Measurements from ENCODE around the gene HIGD1A. TPM values are rescaled to one million over a fixed set of nuclear protein-coding genes. Genes with fewer than 3 reads are reported as not detected.
"Not testable (repeated sequence)": the region's sequence is repeated elsewhere in the genome, so short reads cannot be mapped to it uniquely, and the experiment has no call there.

Gene HIGD1A
- polyA plus RNA-seq, 5 donors, result 83.8 to 109 (median 106) TPM

DNA sequence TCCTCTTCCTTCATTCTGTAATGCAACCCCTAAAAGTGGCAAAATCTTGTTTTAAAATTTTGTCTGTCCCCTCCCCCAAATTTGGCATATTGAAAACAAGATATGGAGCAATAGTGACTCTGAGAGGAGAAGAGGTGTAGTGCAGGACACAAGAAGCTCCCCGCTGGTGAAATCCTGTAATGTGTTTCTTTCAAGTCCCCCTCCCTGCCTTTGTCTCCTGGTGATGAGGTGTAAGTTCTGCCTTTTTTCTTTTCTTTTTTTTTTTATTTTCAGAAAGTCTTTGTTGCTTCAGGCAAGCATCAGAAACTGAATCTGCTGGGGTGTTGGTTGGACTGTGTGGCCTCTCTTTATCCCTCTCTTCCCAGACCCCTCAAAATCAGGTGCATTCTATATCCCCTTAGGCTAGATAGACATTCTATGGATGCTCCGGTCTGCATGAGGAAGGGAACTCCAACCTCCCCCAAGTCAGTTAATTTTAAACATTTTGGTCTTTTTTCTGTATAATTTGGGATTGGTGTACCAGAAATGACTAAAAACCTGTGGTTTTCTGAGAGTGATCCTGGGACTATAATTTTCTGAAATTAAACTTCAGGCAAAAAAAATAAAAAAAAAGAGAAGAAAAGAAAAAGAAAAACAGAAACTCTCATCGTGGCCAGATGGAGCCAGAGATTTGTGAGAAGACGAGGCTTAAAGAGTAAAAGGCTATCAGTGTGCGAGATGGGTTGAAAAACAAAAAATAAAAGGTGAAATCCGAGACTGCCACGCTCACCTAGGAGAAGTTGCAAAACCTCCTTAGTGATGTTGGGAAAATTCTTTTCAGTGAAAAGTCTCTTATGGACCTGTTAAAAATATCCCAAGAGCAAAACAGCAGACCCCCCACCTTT lies 26.4 kb upstream of the HIGD1A start:
- no peak for DNase-seq

DNA sequence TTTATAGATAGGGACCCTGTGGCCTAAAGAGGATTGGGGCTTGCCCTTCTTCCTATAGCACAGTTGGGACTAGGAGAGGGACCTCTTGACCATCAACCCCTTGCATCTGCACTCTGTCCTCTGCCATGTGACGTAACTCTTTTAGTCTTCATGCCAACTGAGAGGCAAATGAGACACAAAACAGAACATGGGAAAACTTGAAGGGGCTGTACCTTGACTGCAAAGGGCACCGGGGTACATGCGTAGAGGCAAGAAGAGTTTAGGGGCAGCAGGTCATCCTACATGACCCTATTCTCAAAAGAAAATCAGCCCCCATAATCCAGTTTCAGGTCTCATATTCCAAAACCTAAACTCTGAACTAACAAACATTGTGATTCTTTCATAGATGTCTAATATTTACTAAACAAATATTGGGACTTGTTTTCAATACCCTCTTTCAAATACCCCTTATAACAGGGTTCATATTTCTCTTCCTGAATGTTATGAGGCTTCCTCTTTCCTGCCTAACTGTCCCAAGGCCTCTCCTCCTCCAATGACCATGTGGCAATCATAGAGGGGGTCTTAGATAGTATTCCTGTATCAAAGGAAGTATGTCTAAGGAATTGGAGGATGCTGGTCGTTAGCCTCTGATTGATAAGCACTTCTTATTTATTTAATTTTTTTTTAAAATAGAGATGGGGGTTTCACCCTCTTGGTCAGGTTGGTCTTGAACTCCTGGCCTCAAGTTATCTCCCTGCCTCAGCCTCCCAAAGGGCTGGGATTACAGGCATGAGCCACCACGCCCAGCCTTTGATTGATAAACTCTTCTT lies 25.5 kb upstream of the HIGD1A start:
- DNase-seq, result no peak

DNA sequence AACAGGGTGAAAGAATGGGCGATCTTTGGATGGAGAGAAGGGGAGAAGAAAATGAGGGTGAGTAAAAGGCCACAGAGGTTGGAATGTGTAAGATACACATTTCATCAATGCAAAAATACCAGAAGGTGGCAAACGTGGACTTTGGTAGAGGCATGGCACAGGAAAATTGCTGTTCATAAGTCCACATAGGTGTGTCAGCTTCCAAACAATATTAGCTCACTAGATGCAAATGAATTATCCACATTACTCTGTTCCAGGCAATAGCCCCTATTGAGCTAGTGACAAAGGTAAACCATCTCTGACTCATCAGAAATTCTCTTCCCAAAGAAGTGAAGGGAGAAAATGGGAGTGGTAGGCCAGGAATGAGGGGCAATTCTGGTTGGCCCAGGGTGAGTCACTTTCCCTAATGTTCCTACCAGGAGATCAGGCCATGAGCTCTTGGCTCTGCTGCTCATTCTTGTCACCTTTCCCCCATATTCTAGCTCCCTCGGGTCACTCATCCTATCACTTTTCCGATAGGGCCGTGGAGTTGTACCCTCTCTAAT lies 24.9 kb upstream of the HIGD1A start:
- no peak for DNase-seq

DNA sequence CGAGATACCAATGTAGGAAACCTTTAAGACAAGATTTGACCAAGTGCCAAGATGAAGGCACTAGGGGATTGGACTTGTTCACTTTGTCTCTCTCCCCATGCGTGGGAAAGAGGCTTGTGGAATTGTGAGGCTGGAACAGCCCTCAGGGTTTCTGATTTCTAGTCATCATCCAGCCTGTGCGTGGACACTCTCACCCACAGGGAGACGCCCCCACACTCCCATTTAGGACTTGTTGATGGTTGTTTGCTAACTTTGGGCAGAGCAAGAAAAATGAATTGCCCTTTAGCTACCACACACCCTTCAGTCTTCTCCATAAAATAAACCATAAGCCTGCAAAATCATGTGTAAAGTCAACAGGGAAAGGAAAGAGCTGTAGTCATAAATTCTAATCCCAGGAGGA lies 23.4 kb upstream of the HIGD1A start:
- DNase-seq, result no peak

DNA sequence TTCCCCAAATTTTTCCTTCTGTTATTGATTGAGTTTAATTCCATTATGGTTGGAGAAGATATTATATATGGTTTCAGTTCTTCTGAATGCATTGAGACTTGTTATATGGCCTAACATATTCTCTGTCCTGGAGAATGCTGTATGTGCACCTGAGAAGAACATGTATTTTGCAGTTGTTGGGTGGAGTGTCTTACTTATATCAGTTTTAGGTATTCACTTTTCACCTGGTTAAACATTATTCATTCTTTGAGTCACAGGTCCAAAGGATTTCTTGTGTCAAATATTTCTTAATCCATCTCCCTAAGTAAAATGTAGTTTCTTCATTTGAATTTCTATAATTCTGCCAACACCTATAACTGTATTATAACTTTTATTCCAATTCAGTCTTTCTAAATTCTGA lies 22.7 kb upstream of the HIGD1A start:
- DNase-seq, result no peak

DNA sequence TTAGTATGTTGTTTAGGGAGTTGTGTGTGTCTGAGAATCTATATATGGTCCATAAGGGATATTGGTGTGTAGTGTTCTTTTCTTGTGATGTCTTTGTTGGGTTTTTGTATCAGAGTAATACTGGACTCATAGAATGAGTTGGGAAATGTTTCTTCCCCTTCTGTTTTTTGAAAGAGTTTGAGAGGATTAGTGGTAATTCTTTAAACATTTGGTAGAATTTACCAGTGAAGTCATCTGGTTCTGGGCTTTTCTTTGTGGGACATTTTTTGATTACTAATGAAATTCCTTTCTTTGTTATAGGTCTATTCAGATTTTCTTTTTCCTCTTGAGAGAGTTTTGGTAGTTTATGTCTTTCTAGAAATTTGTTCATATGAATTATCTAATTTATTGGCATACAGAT lies 21.9 kb upstream of the HIGD1A start:
- DNase-seq, result no peak

DNA sequence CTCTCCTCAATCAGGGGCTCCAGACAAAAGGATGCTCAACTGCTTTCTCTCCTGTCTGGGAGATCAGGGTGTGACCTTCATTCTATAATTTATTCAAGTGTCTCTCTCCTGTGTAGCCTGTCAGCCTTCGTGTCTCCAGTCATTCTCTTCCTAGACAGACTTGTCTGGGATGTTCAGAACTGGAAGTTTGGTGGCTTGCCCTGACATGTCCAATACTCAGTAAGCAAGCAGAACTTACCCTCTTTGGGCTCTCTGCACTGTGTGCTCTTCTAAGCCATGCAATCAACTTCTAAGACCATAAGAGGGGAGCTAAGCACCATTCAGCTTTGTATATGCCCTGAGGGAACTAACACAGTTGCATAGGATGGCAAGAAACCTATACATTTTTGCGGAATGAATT lies 19.1 kb upstream of the HIGD1A start:
- DNase-seq, result no peak

DNA sequence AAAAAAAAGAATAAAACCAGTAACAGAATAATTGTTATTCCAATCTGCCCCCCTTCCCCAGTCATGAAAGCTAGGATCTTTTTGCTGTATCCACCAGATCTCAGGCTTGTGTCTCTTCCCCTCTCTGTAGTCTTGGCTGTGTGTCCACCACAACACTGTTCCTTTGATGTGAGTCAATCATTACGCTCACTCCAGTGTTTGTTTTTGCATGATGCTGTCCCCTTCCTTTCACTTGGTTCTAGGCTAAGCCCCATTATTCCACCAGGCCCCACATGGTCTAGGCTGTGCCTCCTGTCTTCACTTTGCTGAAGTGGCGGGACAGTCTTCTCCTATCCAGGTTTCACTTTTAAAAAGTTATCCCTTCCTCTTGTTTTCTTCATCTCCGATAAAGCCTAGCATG lies 18.5 kb upstream of the HIGD1A start:
- no peak for DNase-seq

DNA sequence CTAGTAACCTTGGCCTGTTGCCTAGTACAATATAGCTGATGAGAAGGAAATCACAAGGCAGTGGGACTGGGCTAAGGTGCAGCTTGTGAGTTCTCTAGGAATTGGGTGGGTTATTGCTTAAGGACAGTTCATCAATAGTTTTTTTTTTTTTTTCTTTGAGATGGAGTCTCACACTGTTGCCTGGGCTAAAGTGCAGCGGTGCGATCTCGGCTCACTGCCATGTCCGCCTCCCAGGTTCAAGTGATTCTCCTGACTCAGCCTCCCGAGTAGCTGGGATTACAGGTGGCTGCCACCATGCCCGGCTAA lies 16.4 kb upstream of the HIGD1A start:
- DNase-seq, result no peak

DNA sequence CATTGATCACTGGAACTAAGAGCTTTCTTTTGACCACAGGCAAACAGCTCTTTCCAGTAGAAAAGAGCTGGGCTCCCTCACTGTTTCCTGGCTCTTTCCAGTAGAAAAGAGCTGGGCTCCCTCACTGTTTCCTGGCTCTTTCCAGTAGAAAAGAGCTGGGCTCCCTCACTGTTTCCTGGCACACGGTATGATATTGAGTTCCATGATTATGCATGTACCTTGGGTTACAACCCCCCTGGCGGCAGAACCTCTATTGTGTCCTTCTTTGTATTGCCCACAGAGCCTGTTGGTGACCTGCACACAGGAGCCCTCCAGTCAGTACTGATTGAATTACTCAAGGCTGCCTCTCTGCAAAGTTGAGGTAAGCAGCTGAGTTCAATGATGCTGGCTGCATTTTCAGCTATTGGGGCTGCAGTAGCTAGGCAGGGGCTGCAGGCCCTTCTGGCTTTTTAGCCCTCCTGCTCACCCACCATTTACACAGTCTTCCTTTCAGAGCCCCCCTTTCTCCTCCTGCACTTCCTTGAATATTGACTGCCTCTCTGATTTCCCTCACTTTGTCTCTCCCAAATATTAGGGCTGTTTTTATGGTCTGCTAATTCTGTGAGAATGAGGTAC lies 15.2 kb upstream of the HIGD1A start:
- no peak for DNase-seq

DNA sequence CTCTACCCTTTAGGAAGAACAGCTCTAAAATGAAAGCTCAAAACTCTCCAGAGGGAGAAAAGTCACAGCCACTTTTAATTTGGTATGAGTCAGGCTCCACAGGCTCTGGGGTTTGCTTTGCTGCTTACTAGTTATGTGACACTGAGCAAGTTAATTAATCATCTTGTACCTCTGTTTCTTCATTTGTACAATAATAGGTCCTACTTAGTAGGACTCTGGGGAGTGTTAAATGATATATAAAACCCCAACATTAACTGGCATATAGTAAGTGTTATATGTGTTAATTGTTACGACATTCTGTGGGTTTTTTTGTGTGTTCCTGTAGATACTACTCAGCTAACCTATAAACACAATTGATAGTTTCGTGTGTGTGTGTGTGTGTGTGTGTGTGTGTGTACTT lies 11.5 kb upstream of the HIGD1A start:
- no peak for DNase-seq

DNA sequence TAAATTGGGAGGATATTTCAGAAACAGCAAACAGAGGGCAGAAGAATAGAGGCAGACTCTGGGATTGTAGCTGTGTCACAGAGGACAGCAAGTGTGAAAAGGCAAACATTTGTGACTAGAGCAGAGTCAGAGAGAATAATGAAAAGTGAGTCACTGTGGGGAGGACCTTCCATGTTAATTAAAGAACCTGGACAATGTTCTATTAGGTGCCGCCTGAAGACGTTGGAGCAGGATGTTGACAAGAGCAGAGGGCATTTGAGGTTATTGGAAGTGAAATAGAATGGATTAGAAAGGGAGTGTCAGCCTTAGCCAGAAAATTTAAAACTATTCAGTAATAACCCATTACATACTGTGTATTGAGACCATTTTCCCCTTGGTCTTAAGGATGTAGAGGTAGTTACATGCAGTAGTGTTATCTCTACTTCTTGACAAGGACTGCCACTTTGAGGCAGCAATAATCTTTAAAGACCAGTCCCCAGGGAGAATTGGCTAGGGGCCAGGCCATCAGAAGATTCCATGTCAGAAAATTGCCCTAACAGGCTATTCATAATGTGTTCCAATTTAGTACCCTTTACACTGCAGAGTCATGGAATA lies 10.7 kb upstream of the HIGD1A start:
- DNase-seq, result no peak

DNA sequence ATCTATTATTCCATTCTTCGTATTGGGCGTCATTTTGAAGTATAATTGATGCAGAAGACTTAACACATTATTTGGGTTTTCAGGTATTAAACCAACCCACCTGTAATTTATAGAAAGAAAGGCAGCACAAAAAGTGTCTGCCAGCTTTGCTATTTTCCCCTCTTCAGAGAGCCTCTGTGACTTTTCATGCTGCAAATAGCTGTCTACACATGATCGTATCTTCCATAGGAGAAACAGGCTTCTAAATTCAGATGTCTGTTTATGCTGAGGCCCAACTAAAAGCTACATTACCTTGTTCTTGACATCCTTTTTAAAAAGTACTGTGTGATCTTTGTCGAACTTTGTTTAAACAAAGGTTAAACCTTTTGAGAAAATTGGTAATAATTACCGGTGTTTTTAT lies 10.0 kb upstream of the HIGD1A start:
- no peak for DNase-seq

DNA sequence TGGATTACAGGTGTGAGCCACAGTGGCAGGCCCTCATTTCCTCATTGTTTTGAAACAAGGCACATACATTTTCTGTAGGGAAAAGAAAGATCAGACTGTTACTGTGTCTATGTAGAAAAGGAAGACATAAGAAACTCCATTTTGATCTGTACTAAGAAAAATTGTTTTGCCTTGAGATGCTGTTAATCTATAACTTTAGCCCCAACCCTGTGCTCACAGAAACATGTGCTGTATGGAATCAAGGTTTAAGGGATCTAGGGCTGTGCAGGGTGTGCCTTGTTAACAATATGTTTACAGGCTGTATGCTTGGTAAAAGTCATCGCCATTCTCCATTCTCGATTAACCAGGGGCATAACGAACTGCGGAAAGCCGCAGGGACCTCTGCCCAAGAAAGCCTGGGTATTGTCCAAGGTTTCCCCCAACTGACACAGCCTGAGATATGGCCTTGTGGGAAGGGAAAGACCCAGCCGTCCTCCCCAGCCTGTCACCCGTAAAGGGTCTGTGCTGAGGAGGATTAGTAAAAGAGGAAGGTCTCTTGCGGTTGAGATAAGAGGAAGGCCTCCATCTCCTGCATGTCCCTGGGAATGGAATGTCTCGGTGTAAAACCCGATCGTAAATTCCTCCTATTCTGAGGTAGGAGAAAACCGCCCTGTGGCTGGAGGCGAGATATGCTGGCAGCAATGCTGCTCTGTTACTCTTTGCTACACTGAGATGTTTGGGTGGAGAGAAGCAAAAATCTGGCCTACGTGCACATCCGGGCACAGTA lies 7.0 kb upstream of the HIGD1A start:
- not testable (repeated sequence) for DNase-seq

DNA sequence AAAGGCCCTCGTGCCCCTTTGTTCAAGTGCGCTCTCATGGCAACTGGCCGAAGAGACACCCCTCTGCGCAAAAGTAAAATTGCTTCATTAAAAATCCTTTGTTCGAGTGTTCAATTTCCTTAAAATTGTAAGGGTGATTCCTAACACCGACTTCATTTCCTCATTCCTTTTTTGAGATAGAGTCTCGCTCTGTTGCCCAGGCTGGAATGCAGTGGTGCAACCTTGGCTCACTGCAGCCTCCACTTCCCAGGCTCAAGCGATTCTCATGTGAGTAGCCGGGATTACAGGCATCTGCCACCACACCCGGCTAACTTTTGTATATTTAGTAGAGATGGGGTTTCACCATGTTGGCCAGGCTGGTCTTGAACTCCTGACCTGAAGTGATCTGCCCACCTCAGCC lies 6.4 kb upstream of the HIGD1A start:
- not testable (repeated sequence) for DNase-seq

DNA sequence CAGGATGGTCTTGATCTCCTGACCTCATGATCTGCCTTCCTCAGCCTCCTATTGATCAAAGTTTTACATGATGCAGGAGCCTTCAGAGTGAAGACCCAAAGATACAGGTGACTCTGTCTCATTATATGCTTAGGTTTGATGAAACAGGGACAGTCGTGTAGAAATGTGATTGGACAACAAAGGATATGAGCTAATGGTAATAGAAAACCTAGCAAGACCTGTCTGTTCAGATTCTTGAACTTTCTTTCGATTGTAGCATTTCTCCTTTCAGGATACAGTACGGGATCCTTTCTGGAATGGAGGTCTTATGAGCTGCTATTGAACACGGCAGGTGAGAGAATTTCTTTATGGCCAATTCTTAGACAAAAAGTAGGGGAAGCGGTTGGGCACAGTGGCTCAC lies 4.9 kb upstream of the HIGD1A start, which contains the start of gene ACKR2:
Gene ACKR2 (plus strand): TSS at position 244 of the 400 bp plus-strand sequence. CDS start 55,058 bp downstream, outside the sequence.
- no peak for DNase-seq

DNA sequence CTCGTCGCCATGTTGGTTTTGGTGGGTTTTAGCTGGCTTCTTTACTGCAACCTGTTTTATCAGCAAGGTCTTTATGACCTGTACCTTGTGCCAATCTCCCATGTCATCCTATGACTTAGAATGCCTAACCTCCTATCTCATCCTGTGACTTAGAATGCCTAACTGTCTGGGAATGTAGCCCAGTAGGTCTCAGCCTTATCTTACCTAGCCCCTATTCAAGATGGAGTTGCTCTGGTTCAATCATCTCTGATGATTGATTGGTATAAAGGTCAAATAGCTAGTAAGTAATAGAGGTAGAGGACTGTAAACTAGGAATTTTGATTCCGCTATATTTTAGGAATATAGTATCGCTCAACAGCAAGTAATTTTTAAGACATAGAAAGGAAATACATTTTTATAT lies 3.6 kb upstream of the HIGD1A start:
- no peak for DNase-seq

DNA sequence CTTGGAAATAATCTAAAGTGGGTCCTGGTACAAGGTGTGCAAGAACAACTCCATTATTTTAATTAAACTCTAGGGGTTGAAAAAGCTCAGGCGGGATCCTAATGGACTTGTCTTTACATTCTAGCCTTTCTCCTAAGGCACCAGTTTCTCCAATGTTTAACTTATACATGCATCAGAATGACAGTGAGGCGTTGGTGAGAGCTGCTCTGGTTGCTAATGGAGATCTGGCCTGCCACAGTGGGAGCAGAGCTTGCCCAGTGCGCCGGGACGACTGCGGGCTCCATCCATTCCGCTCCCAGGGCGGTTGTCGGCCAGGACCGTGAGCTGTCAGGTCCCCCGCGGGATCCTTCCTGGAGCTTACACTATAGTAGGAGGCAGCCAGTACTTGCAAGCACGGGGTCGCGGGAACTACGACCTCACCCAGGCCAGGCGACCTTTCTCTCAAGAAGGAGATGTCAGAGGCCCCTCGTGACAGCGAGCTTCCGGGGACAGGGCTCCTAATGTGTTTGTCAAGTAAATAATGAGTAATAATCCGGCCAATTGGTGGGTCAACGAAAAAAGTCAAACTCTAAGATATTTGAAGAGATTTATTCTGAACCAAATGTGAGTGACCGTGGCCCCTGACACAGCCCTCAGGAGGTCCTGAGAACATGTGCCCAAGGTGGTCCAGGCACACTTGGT lies 991 bp upstream of the HIGD1A start:
- no peak for DNase-seq

DNA sequence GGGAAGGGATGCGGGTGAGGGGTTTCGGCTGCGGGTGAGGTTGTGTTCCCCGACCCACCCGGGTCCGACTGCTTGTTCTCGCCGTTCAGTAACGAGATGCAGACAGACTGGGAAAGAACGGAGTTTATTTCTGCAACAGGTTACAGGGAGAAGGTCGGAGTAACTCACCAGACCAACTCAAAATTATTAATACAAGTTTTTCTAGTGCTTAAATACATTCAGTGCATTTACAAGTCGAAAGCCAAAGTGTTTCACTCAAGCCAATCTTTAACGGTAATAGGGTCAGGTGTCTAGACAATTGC lies 492 bp upstream of the HIGD1A start:
- no peak for DNase-seq

DNA sequence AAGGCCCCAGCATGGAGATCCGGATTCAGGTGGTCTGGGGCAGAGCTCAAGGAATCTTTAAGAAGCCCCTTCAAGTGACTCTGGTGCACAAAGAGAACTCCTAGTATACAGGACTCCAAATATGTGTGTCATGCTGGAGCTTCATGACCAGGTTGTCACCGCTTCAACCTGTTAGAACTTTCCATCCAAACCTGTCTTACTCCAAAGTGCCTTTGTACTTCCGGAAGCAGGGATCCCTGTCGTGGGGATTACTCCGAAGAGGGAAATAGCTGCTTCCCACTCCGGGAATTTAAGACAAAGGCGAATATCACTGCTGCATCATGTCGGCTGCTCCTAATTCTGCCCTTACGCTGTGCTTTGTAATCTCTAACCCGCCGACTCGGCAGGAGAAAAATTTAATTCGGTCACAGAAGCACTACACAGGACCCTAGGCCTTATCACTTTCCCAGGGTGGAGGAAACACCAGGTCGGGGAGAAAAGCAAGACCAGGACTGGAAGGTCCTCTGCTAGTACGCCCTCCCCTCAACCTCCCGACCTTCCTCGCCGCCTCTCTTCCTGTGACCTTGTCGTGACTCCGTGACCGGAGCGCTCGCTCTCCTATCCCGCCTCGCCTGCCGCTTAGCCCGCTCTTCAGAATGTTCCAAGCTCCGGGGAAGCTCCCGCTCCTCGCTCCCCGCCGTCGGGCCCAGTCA lies 730 bp downstream of the HIGD1A start:
- DNase-seq, result peak; percentile 51 to 60

Measured in right lung (tissue), 5 donors.